ENCODE measurements around the gene PRKCZ. TPM values are rescaled to one million over a fixed set of nuclear protein-coding genes. Genes with fewer than 3 reads are reported as not detected.

Gene PRKCZ
- total and polyA plus RNA-seq, 9 of the 15 experiments (the other 6 are each of a cell fraction or from before 2014, with no cell fraction given): 0.07 to 3.1 (median 1.3) TPM

GRCh38 chr1:2205191-2205952 lies 155.2 kb downstream of the PRKCZ start (continued):
- TF ChIP-seq ZNF124 (CRISPR knock-in tag; IDR thresholded peaks at IDR 0.05): no peak; the same call in 1 of the 2 replicates
- no peak for TF ChIP-seq ZNF644 (tag; IDR thresholded peaks at IDR 0.05; ENCODE audit: low read depth)
- no peak for TF ChIP-seq JUN (IDR thresholded peaks at IDR 0.05; ENCODE audit: borderline replicate concordance, low read depth, low read length)
- TF ChIP-seq JUN (CRISPR knock-in tag; IDR thresholded peaks at IDR 0.05; ENCODE audit: borderline replicate concordance): peak; percentile 51; the same call in 1 of the 2 replicates
- no peak for TF ChIP-seq THRA (IDR thresholded peaks at IDR 0.05)
- peak; percentile 89 for TF ChIP-seq FIP1L1 (IDR thresholded peaks at IDR 0.05; ENCODE audit: low read depth, low read length, poor library complexity, severe bottlenecking)
- peak; percentile 95 for TF ChIP-seq MAX (CRISPR knock-in tag; IDR thresholded peaks at IDR 0.05)
- no peak for TF ChIP-seq HDAC3 (IDR thresholded peaks at IDR 0.05; ENCODE audit: borderline replicate concordance, partially characterized antibody)
- no peak for TF ChIP-seq HDGF (IDR thresholded peaks at IDR 0.05)
- 0 out of 2 replicates have a peak, but pooled peaks have one; percentile 46 for TF ChIP-seq SMAD3 (CRISPR knock-in tag; conservative IDR thresholded peaks at IDR 0.05)
- TF ChIP-seq TCF15 (CRISPR knock-in tag; IDR thresholded peaks at IDR 0.05): no peak
- no peak for TF ChIP-seq SNIP1 (IDR thresholded peaks at IDR 0.05; ENCODE audit: low read depth)
- peak; percentile 84 for TF ChIP-seq FOXP1 (CRISPR knock-in tag; IDR thresholded peaks at IDR 0.05)
- no peak for TF ChIP-seq FOXJ2 (tag; IDR thresholded peaks at IDR 0.05)
- no peak for TF ChIP-seq NEUROD1 (IDR thresholded peaks at IDR 0.05; ENCODE audit: borderline replicate concordance, low read depth, low read length, partially characterized antibody)
- TF ChIP-seq PPARD (CRISPR knock-in tag; IDR thresholded peaks at IDR 0.05): no peak
- TF ChIP-seq GABPA (tag; conservative IDR thresholded peaks at IDR 0.05; ENCODE audit: low read depth): no peak; the same call in 1 of the 2 replicates
- TF ChIP-seq GABPB2 (CRISPR knock-in tag; conservative IDR thresholded peaks at IDR 0.05): no peak
- TF ChIP-seq TCF7 (IDR thresholded peaks at IDR 0.05; ENCODE audit: borderline replicate concordance): no peak
- TF ChIP-seq SMARCC2 (IDR thresholded peaks at IDR 0.05; ENCODE audit: low read depth): no peak
- TF ChIP-seq ZNF609 (CRISPR knock-in tag; IDR thresholded peaks at IDR 0.05; ENCODE audit: borderline replicate concordance): 0 out of 2 replicates have a peak, but pooled peaks have one; percentile 74
- no peak for TF ChIP-seq CC2D1A (IDR thresholded peaks at IDR 0.05)
